ENCODE measurements around the gene STAB2. TPM values are rescaled to one million over a fixed set of nuclear protein-coding genes. Genes with fewer than 3 reads are reported as not detected.

Gene STAB2
- total and polyA plus RNA-seq, 2 donors (not counting 1 experiment from before 2014, with no cell fraction given), result not detected

GRCh38 chr12:103813949-103814348 lies 226.9 kb downstream of the STAB2 start:
- Mint-ChIP-seq H3K4me3 (no peak overlapping the region), H3K9me3 (ENCODE audit: insufficient read depth) (no peaks in the 10 kb centered on the region), H3K27me3 (no peaks in the 10 kb centered on the region), H3K27ac (no peak overlapping the region), H3K4me1 (no peaks in the 10 kb centered on the region)
- Histone ChIP-seq H3K79me2 (ENCODE audit: control insufficient read depth, insufficient read depth, low read length) (no peaks in the 10 kb centered on the region), H3K4me2 (replicated peaks; ENCODE audit: low read depth, low read length, poor library complexity, severe bottlenecking) (no peak overlapping the region), H3K4me3 (ENCODE audit: control extremely low read depth in 1 of 5, extremely low read depth in 1 of 5, insufficient read depth in 1 of 5, low read depth in 2 of 5, low read length in 4 of 5) (no peak overlapping the region), H3K4me1 (ENCODE audit: control insufficient read depth in 2 of 2, insufficient read depth in 2 of 2, low read length in 2 of 2) (no peaks in the 10 kb centered on the region), H3K36me3 (replicated peaks in 1 of 2; ENCODE audit: control extremely low read depth in 1 of 2, control insufficient read depth in 1 of 2, extremely low read depth in 1 of 2, insufficient read depth in 2 of 2, low read length in 1 of 2) (peaks cover 7 to 29% of the 10 kb centered on the region in 2 experiments), H3K27ac (ENCODE audit: low read length in 2 of 2) (no peak overlapping the region), H2AFZ (ENCODE audit: insufficient read depth, low read depth, low read length, poor library complexity, severe bottlenecking) (no peak overlapping the region), H3K9ac (ENCODE audit: low read length) (no peak overlapping the region), H3K27me3 (replicated peaks in 1 of 4; ENCODE audit: control extremely low read depth in 1 of 4, control insufficient read depth in 3 of 4, insufficient read depth in 4 of 4, low read length in 3 of 4) (no peaks in the 10 kb centered on the region), H3K9me3 (ENCODE audit: control extremely low read depth in 1 of 3, control insufficient read depth in 2 of 3, insufficient read depth in 1 of 3, low read length in 2 of 3) (no peaks in the 10 kb centered on the region), H4K20me1 (ENCODE audit: control insufficient read depth, insufficient read depth, low read length, poor library complexity, severe bottlenecking) (no peaks in the 10 kb centered on the region)
- ATAC-seq (ENCODE audit: low read depth), result no peak
- intact Hi-C loops (cut with micrococcal nuclease), result no loop called here
- TF ChIP-seq EZH2 (IDR thresholded peaks at IDR 0.05; ENCODE audit: borderline replicate concordance, insufficient read depth, low read depth, low read length, poor library complexity, severe bottlenecking) (no peak), CTCF (IDR thresholded peaks at IDR 0.05) (no peak)
- no peak for DNase-seq
- ChIA-PET POLR2A (no interaction called here), CTCF (no interaction called here)
- no CpG with 5 or more reads among the region's 4 CpGs for WGBS (ENCODE audit: insufficient coverage)

GRCh38 chr12:103814436-103814835 lies 227.4 kb downstream of the STAB2 start:
- Histone ChIP-seq H3K9me3 (ENCODE audit: control extremely low read depth in 1 of 3, control insufficient read depth in 2 of 3, insufficient read depth in 1 of 3, low read length in 2 of 3) (no peaks in the 10 kb centered on the region), H3K4me1 (ENCODE audit: control insufficient read depth in 2 of 2, insufficient read depth in 2 of 2, low read length in 2 of 2) (no peaks in the 10 kb centered on the region), H3K79me2 (ENCODE audit: control insufficient read depth, insufficient read depth, low read length) (no peaks in the 10 kb centered on the region), H3K9ac (ENCODE audit: low read length) (no peak overlapping the region), H3K36me3 (replicated peaks in 1 of 2; ENCODE audit: control extremely low read depth in 1 of 2, control insufficient read depth in 1 of 2, extremely low read depth in 1 of 2, insufficient read depth in 2 of 2, low read length in 1 of 2) (peaks cover 6 to 29% of the 10 kb centered on the region in 2 experiments), H4K20me1 (ENCODE audit: control insufficient read depth, insufficient read depth, low read length, poor library complexity, severe bottlenecking) (no peaks in the 10 kb centered on the region), H3K4me3 (ENCODE audit: control extremely low read depth in 1 of 5, extremely low read depth in 1 of 5, insufficient read depth in 1 of 5, low read depth in 2 of 5, low read length in 4 of 5) (no peak overlapping the region), H3K4me2 (replicated peaks; ENCODE audit: low read depth, low read length, poor library complexity, severe bottlenecking) (no peak overlapping the region), H2AFZ (ENCODE audit: insufficient read depth, low read depth, low read length, poor library complexity, severe bottlenecking) (no peak overlapping the region), H3K27ac (ENCODE audit: low read length in 2 of 2) (no peak overlapping the region), H3K27me3 (replicated peaks in 1 of 4; ENCODE audit: control extremely low read depth in 1 of 4, control insufficient read depth in 3 of 4, insufficient read depth in 4 of 4, low read length in 3 of 4) (no peaks in the 10 kb centered on the region)
- ChIA-PET POLR2A (no interaction called here), CTCF (no interaction called here)
- DNase-seq (no peak), ATAC-seq (ENCODE audit: low read depth) (no peak)
- intact Hi-C loops (cut with micrococcal nuclease), result no loop called here
- H3K4me3 Mint-ChIP-seq, result no peak overlapping the region
- H3K27ac Mint-ChIP-seq, result no peak overlapping the region
- no CpG with 5 or more reads among the region's 3 CpGs for WGBS (ENCODE audit: insufficient coverage)
- TF ChIP-seq CTCF (IDR thresholded peaks at IDR 0.05) (no peak), EZH2 (IDR thresholded peaks at IDR 0.05; ENCODE audit: borderline replicate concordance, insufficient read depth, low read depth, low read length, poor library complexity, severe bottlenecking) (no peak)
- H3K27me3 Mint-ChIP-seq, result no peaks in the 10 kb centered on the region
- no peaks in the 10 kb centered on the region for H3K4me1 Mint-ChIP-seq
- no peaks in the 10 kb centered on the region for H3K9me3 Mint-ChIP-seq (ENCODE audit: insufficient read depth)

Small RNA genes lying within 50 kb of the gene (small RNA-seq; reads per million reads assigned to genes)
- gene RF00096 (ENCODE audit: insufficient read length, low read depth, low replicate concordance), result 0.57 reads per million

Other genes starting within 250 kb of the STAB2 start
- gene C12orf42, start 91.3 kb upstream of the STAB2 start, total RNA-seq, result 136 and 138 TPM in 2 replicates
- gene C12orf42, start 91.3 kb upstream of the STAB2 start, polyA plus RNA-seq, result 25.6 TPM in 2 replicates